HFFc6 (cell line): Measurements from ENCODE around the gene SPA17. TPM values are rescaled to one million over a fixed set of nuclear protein-coding genes. Genes with fewer than 3 reads are reported as not detected.

Experiments
- DNase-seq: peaks from one replicate; pipeline ENCODE4 v3.0.0-alpha.2; 2018
- H3K27ac Mint-ChIP-seq: 2 replicates; pipeline ENCODE4 v1.8.0; 2020; ENCODE audit warnings: mild to moderate bottlenecking, mixed read lengths
- H3K27me3 Mint-ChIP-seq: 2 replicates; pipeline ENCODE4 v1.8.0; 2021; ENCODE audit warnings: mild to moderate bottlenecking, moderate library complexity, mixed read lengths; ENCODE audit not compliant: insufficient read depth
- H3K36me3 Mint-ChIP-seq: 2 replicates; pipeline ENCODE4 v1.8.0; 2021; ENCODE audit warnings: low read depth, mixed read lengths
- H3K4me1 Mint-ChIP-seq: 2 replicates; pipeline ENCODE4 v1.8.0; 2020; ENCODE audit warnings: low read depth, mixed read lengths
- H3K4me3 Mint-ChIP-seq: 2 replicates; pipeline ENCODE4 v1.8.0; 2020; ENCODE audit warnings: mild to moderate bottlenecking, moderate library complexity, mixed read lengths
- H3K9me3 Mint-ChIP-seq: 2 replicates; pipeline ENCODE4 v1.8.0; 2020; ENCODE audit warnings: mild to moderate bottlenecking, mixed read lengths
- total RNA-seq, 6 experiments: library from RNA; stranded (reverse); fragmentation: NEBNext Ultra II Directional; extraction: Animal tissue kit (Norgen Biotek cat#: 25700); gene quantifications; 2 replicates in 1 of 6; 3 replicates in 5 of 6; pipeline ENCODE4 v1.2.3, GENCODE V29; 2021
- TF ChIP-seq, protein P1 (sequence below): fragments of 200-600 bp; sonication (generic); IDR thresholded peaks from 2 replicates; pipeline ENCODE4 v1.5.0; 2021; ENCODE audit warnings: antibody characterized with exemption, mild to moderate bottlenecking

SPA17 gene
- total RNA-seq, 6 experiments from 2014 or later: 5.0 to 10.2 (median 9.1) TPM

GRCh38 chr11:124656774-124657630, 16.7 kb upstream of the SPA17 start:
- DNase-seq: no peak
- no peak overlapping the region for H3K4me3 Mint-ChIP-seq
- H3K4me1 Mint-ChIP-seq: no peaks in the 10 kb centered on the region
- H3K27ac Mint-ChIP-seq: no peak overlapping the region
- H3K9me3 Mint-ChIP-seq: no peaks in the 10 kb centered on the region
- H3K27me3 Mint-ChIP-seq: peaks cover 1% of the 10 kb centered on the region
- H3K36me3 Mint-ChIP-seq: peaks cover 10% of the 10 kb centered on the region; the same call in 1 of the 2 replicates
- TF ChIP-seq, protein P1, sequence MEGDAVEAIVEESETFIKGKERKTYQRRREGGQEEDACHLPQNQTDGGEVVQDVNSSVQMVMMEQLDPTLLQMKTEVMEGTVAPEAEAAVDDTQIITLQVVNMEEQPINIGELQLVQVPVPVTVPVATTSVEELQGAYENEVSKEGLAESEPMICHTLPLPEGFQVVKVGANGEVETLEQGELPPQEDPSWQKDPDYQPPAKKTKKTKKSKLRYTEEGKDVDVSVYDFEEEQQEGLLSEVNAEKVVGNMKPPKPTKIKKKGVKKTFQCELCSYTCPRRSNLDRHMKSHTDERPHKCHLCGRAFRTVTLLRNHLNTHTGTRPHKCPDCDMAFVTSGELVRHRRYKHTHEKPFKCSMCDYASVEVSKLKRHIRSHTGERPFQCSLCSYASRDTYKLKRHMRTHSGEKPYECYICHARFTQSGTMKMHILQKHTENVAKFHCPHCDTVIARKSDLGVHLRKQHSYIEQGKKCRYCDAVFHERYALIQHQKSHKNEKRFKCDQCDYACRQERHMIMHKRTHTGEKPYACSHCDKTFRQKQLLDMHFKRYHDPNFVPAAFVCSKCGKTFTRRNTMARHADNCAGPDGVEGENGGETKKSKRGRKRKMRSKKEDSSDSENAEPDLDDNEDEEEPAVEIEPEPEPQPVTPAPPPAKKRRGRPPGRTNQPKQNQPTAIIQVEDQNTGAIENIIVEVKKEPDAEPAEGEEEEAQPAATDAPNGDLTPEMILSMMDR: no peak

DNA sequence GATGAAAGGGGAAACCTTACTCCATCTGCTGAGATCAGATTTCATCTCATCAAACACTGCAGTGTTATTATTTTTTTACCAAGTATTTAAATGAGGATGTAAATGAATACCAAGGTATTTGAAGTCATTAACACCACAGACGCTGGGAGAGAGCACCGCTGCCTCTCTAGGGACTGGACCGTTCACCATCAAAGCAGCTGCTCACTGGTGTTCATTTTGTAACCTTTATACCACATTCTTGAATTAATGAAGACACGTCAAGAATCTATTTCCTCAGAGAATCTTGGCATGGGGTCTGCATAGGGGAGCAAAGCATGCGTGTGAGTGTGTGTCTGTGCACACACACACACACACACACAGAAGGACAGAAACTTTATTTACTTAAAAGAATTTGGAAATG, 15.8 kb upstream of the SPA17 start:
- H3K27ac Mint-ChIP-seq: no peak overlapping the region
- H3K27me3 Mint-ChIP-seq: peaks cover 1% of the 10 kb centered on the region
- H3K4me3 Mint-ChIP-seq: no peak overlapping the region
- H3K36me3 Mint-ChIP-seq: peaks cover 7% of the 10 kb centered on the region; the same call in 1 of the 2 replicates
- H3K9me3 Mint-ChIP-seq: no peaks in the 10 kb centered on the region
- DNase-seq: no peak
- TF ChIP-seq, protein P1: no peak
- H3K4me1 Mint-ChIP-seq: no peaks in the 10 kb centered on the region

- Mint-ChIP-seq H3K4me3 (no peak overlapping the region), H3K36me3 (peaks cover 1% of the 10 kb centered on the region; the same call in 1 of the 2 replicates), H3K4me1 (no peaks in the 10 kb centered on the region), H3K9me3 (no peaks in the 10 kb centered on the region), H3K27me3 (peaks cover 1% of the 10 kb centered on the region), H3K27ac (no peak overlapping the region)
- TF ChIP-seq, protein P1: no peak
- DNase-seq: no peak
Measured at GRCh38 chr11:124658501-124658900, 15.2 kb upstream of the SPA17 start.

- Mint-ChIP-seq H3K4me1 (no peaks in the 10 kb centered on the region), H3K9me3 (no peaks in the 10 kb centered on the region), H3K27me3 (peaks cover 1% of the 10 kb centered on the region), H3K4me3 (no peak overlapping the region), H3K36me3 (no peaks in the 10 kb centered on the region), H3K27ac (no peak overlapping the region)
- TF ChIP-seq, protein P1: no peak
- DNase-seq: no peak
Measured at GRCh38 chr11:124658986-124659385, 14.7 kb upstream of the SPA17 start.

GRCh38 chr11:124661553-124661952, 12.2 kb upstream of the SPA17 start:
- H3K9me3 Mint-ChIP-seq: no peaks in the 10 kb centered on the region
- no peak overlapping the region for H3K27ac Mint-ChIP-seq

More at GRCh38 chr11:124661553-124661952, 12.2 kb upstream of the SPA17 start:
- Mint-ChIP-seq H3K27me3 (peaks cover 1% of the 10 kb centered on the region), H3K4me3 (no peak overlapping the region), H3K4me1 (no peaks in the 10 kb centered on the region), H3K36me3 (no peaks in the 10 kb centered on the region)
- DNase-seq: no peak
- TF ChIP-seq, protein P1: no peak
